SK-N-MC (cell line): ENCODE measurements around the gene KIAA1671.

Experiments used
- EZH2 ChIP-seq: fragments of 200-600 bp; sonication (generic); IDR thresholded peaks from one replicate; pipeline ENCODE4 v1.6.1; 2017; ENCODE audit warnings: antibody characterized with exemption
- POLR2AphosphoS5 ChIP-seq: IDR thresholded peaks from 2 replicates; pipeline ENCODE4 v1.6.1; 2012; ENCODE audit warnings: mild to moderate bottlenecking, low read depth, low read length, borderline replicate concordance

GRCh38 chr22:25100948-25101347 lies 148.4 kb downstream of the KIAA1671 start:
- TF ChIP-seq EZH2 (no peak), POLR2AphosphoS5 (no peak)
